Eye (tissue), 1 donor: Measurements from ENCODE around the gene SNX15.

ENCODE experiments used
- DNase-seq: peaks from one replicate; pipeline ENCODE4 v3.0.0-alpha.2; 2015

SNX15 gene

GRCh38 chr11:65058012-65058411, 30.8 kb downstream of the SNX15 start:
- DNase-seq, result no peak

GRCh38 chr11:65058419-65059054, 31.3 kb downstream of the SNX15 start, which contains the start of gene NAALADL1:
Gene NAALADL1 (minus strand): TSS chr11:65058553. CDS start chr11:65058521, 32 bp downstream.
- DNase-seq, result no peak

DNA sequence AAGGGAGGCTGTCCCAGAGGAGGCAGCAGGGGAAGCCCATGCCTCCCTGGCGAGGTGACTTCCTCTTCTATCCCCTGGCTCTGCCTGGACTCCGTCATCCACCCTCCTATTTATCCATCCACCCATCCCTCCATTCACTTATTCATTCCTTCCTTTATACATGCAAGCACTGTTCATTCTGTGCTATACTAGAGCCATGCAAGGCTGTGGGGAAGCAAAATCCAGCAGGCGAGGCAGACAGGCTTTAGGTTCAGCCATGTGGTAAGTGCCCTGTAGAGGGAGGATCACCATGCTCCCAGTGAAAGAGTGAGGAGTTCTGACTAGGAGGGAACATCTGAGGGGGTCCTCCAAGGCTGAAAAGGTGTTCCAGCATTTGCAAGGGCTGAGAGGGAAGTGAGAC, 32.3 kb downstream of the SNX15 start:
- no peak for DNase-seq

GRCh38 chr11:65059959-65060824, 33.0 kb downstream of the SNX15 start:
- no peak for DNase-seq

GRCh38 chr11:65060913-65061408, 33.7 kb downstream of the SNX15 start:
- no peak for DNase-seq

GRCh38 chr11:65063532-65063931, 36.3 kb downstream of the SNX15 start:
- no peak for DNase-seq

DNA sequence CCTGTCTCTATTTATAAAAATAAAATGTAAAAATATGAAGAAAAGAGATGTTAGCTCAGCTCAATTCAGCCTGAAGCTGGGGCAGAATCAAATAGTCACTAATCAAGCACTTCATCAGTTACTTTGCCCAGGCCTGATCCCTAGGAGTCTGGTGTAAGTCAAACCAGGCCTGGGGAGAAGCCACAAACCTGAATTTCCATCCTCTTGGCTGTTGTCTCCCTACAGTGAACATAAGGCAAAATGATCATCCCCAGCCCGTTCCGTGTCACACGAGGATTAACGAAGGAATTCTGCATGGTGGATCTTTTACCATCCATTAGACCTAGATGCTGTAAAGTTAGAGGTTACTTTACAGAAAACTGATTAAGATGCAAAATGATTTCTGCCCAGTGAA, 37.6 kb downstream of the SNX15 start:
- DNase-seq, result no peak

GRCh38 chr11:65065851-65066250, 38.6 kb downstream of the SNX15 start:
- no peak for DNase-seq

DNA sequence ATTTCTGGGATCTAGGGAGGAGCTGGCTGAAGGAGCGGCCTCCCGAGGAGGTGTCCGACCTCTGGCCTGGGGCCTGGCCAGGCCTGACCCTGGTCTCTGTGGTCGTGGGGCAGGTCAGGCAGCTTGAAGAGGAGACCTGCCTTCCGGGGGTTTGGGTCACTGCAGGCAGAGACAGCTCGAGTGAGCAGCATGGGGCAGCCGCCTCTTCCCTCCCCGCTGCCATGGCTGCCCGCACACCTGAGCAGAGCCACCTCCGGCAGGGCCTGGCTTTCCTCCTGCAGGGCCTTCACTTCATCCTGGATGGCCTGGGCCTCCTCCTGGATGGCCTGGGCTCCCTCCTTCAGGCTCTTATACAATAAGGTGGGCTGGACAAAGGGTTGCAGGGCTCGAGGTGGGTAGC, 39.1 kb downstream of the SNX15 start:
- no peak for DNase-seq

DNA sequence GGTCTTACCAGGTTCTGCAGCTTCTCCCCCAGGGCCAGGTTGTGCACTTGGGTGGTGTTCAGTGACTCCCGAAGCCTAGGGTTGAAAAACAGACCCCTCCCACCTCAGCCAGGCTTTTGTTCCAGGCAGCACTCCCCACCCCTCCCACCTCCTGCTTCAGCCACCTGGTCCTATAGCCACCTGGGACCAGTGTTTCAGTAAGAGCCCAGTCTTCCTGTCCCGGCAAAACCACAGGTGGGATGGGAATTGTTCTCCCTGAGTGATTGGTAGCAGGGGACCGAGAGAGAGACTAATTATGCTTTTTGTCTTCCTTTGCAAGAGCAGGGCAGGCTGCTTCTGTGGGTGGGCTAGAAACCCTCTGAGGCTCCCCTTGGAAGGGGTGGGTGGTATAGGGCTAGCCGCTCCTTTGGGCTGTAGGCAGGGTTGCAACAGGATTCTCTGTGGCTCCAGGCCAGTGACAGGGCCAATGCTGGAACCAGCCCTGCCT, 39.6 kb downstream of the SNX15 start:
- peak; percentile 8 for DNase-seq

- no peak for DNase-seq
Measured at GRCh38 chr11:65067446-65067845, 40.2 kb downstream of the SNX15 start.

DNA sequence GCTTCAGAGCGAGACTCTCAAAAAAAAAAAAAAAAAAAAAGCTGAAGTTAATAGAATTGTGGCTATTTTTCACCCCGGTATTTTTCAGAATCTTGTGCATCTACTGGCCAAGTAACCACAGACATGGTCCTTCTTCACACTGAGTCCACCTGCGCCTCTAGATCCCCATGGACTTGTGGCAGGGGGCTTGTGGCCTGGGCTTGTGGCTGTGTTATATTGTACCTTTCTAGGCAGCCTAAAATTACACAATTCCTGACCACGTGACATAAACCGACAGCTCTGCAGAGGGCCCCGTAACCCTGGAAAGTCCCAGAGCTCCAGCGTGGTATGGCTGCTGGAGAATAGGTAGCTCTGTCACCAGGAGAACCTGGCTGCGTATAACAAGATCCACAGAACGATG, 42.0 kb downstream of the SNX15 start:
- DNase-seq, result no peak

- DNase-seq, result no peak
Measured at GRCh38 chr11:65071907-65072630, 44.8 kb downstream of the SNX15 start.

GRCh38 chr11:65072631-65072966, 45.4 kb downstream of the SNX15 start:
- DNase-seq, result no peak

DNA sequence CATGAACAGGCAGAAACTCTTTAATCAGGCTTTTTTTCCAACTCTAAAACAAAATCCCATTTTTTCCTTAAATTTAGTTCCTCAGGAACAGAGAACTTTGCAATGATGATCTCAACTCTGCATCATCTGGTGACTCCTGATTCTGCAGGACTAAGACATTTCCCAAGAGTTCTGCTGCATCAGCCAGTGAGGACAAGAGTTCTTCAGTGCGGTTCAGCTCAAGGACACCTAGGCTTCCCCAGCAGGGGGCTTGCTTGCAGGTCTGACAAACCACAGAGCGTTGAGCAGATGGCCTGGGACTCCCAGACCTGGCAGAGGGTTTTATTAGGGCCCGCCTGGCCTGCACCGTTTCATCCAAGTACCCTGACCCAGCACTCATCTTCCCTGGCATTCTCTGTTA, 50.2 kb downstream of the SNX15 start:
- DNase-seq, result no peak

DNA sequence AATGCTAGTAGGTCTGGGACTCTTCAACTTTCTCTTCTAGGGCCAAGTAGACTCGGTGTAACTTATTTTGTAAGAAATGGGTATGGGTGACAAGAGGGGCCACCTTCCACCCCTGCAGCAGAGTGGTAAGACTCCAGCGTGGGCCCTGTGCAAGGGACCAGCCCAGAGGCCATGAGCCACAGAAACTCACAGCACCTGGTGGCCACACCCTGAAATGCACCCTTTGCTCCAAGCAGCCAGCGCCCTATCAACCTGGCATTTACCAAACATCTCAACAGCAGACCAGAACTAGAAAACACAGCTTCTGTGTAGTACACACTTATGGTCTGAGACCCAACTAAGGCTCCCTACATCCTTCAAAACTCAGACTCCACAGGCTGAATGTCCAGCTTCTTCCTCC, 50.9 kb downstream of the SNX15 start:
- peak; percentile 29 for DNase-seq

- no peak for DNase-seq
Measured at GRCh38 chr11:65078786-65079342, 51.6 kb downstream of the SNX15 start.

GRCh38 chr11:65083134-65083833, 56.0 kb downstream of the SNX15 start:
- no peak for DNase-seq

DNA sequence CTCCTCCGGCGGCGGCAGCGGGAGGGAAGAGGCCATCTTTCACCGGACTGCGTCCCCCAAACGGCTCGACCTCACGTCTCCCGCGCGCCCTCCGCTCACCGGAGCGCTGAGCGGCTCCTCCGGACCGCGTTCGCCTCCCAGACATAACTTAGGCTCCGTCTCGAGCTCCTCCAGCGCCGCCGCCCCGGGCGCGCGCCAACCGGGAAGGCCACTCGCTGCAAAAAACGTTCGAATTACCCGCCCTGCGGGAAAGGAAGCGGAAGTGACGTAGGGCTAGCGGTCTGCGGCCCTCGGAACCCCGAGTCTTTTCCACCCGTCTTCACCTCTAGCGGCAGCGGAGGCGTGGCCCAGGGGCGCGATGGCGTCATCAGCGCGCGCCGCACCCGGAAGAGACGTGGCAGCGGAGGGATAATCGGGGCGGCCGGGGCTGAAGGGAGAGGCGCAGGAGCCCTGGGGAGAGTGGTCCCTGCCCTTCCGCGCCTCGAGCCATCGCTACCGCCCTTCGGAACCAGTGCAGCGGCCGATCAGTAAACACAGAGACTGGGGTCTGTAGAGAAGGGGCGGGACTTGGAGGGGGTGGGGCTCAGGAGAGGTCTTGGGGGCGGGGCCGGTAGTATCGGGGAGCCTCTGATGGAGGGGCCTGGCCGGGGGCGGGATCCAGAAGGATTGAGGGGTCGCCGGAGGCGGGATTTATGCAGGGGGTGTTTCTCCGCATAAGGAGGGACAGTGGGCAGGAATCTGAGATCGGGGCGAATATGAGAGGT, 56.8 kb downstream of the SNX15 start, which contains the start of the genes CDCA5 and ZFPL1:
TSS of gene CDCA5 (minus strand) at position 207 of the 764 bp plus-strand sequence. CDS start at position 145, 62 bp downstream.
TSS of gene ZFPL1 (plus strand) at position 389 of the 764 bp plus-strand sequence. CDS start 477 bp downstream, outside the sequence.
- peak; percentile 98 for DNase-seq

DNA sequence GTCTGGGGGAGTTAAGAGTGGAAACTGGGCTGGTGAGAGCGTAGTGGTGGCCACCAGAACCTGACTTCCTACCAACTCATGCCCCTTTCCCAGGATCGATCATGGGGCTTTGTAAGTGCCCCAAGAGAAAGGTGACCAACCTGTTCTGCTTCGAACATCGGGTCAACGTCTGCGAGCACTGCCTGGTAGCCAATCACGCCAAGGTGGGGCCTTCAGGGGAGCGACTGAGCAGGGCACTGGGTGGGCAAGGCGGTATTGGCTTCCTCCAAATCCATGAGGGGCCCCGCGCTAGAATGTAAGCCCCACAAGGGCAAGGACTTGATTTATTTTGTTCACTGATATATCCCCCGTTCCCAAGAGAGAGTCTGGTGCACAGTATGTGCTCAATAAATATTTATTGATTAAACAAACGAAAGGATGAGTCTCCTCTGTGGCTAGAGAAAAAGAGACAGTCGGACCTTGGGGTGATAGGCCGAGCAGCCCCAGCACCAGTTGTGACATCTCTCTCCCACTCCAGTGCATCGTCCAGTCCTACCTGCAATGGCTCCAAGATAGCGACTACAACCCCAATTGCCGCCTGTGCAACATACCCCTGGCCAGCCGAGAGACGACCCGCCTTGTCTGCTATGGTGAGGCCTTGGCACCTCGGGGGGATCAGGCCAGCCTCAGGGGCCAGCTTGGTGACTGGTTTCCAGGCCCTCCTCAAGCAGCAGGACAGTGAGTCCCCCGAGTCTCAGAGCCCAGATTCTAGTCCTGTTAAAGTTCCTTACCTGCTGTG, 57.5 kb downstream of the SNX15 start:
- no peak for DNase-seq
